IPS-18a (cell line): Measurements from ENCODE around the gene TM7SF2.
"Not testable (repeated sequence)": the region's sequence is repeated elsewhere in the genome, so short reads cannot be mapped to it uniquely, and the experiment has no call there.

Source experiments
- H3K27ac ChIP-seq: one replicate; pipeline ENCODE4 v1.5.1; 2013; ENCODE audit warnings: low read length
- H3K27me3 ChIP-seq: one replicate; pipeline ENCODE4 v1.6.1; 2013; ENCODE audit warnings: mild to moderate bottlenecking, low read length; ENCODE audit not compliant: control insufficient read depth, insufficient read depth
- H3K36me3 ChIP-seq: one replicate; pipeline ENCODE4 v1.6.1; 2013; ENCODE audit warnings: low read depth, low read length; ENCODE audit not compliant: control insufficient read depth
- H3K4me1 ChIP-seq: one replicate; pipeline ENCODE4 v1.6.1; 2013; ENCODE audit warnings: low read depth, low read length; ENCODE audit not compliant: control insufficient read depth
- H3K4me3 ChIP-seq: one replicate; pipeline ENCODE4 v1.5.1; 2013; ENCODE audit warnings: low read length
- H3K9ac ChIP-seq: one replicate; pipeline ENCODE4 v1.6.1; 2013; ENCODE audit warnings: mild to moderate bottlenecking, low read length, moderate library complexity
- H3K9me3 ChIP-seq: one replicate; pipeline ENCODE4 v1.6.1; 2013; ENCODE audit warnings: low read depth, low read length; ENCODE audit not compliant: control insufficient read depth

TM7SF2 gene

GRCh38 chr11:65117206-65118096 is 5.8 kb downstream of the TM7SF2 start, which contains the start of gene ZNHIT2:
Gene ZNHIT2, minus strand, starts transcription at chr11:65117701. Its CDS starts 48 bp downstream, at chr11:65117653.
- Histone ChIP-seq H3K9ac (peak within 1 kb of the TSS; percentile 86), H3K36me3 (peaks cover 24% of the 10 kb centered on the region), H3K27me3 (no peaks in the 10 kb centered on the region), H3K4me3 (peak within 1 kb of the TSS; percentile 84), H3K9me3 (no peaks in the 10 kb centered on the region), H3K4me1 (peaks cover 11% of the 10 kb centered on the region), H3K27ac (peak within 1 kb of the TSS; percentile 89)

- peaks cover 13% of the 10 kb centered on the region for H3K4me1 ChIP-seq
- no peak overlapping the region for H3K9ac ChIP-seq
- H3K27me3 ChIP-seq, result no peaks in the 10 kb centered on the region
- H3K4me3 ChIP-seq, result no peak overlapping the region
- H3K9me3 ChIP-seq, result no peaks in the 10 kb centered on the region
- H3K27ac ChIP-seq, result no peak overlapping the region
- peaks cover 24% of the 10 kb centered on the region for H3K36me3 ChIP-seq
These were observed 6.6 kb downstream of the TM7SF2 start for GRCh38 chr11:65118097-65118837.

- H3K4me1 ChIP-seq, H3K4me3 ChIP-seq, H3K9ac ChIP-seq, H3K9me3 ChIP-seq, H3K27me3 ChIP-seq, H3K27ac ChIP-seq: not testable (repeated sequence)
- peaks cover 24% of the 10 kb centered on the region for H3K36me3 ChIP-seq
These were observed 7.4 kb downstream of the TM7SF2 start for GRCh38 chr11:65118891-65119669.

GRCh38 chr11:65119670-65119995 is 8.0 kb downstream of the TM7SF2 start:
- H3K9ac ChIP-seq, result no peak overlapping the region
- H3K4me3 ChIP-seq, result no peak overlapping the region
- no peak overlapping the region for H3K27ac ChIP-seq
- no peaks in the 10 kb centered on the region for H3K9me3 ChIP-seq
- no peaks in the 10 kb centered on the region for H3K27me3 ChIP-seq
- H3K4me1 ChIP-seq, result peaks cover 9% of the 10 kb centered on the region
- peaks cover 27% of the 10 kb centered on the region for H3K36me3 ChIP-seq

GRCh38 chr11:65120831-65121230 is 9.2 kb downstream of the TM7SF2 start:
- peaks cover 38% of the 10 kb centered on the region for H3K36me3 ChIP-seq
- no peaks in the 10 kb centered on the region for H3K27me3 ChIP-seq
- H3K4me3 ChIP-seq, result peak overlapping the region; percentile 100
- no peak overlapping the region for H3K27ac ChIP-seq
- H3K4me1 ChIP-seq, result peaks cover 9% of the 10 kb centered on the region
- H3K9me3 ChIP-seq, result no peaks in the 10 kb centered on the region
- peak overlapping the region; percentile 97 for H3K9ac ChIP-seq

GRCh38 chr11:65121447-65121864 is 9.8 kb downstream of the TM7SF2 start:
- H3K9me3 ChIP-seq, result no peaks in the 10 kb centered on the region
- H3K27me3 ChIP-seq, result no peaks in the 10 kb centered on the region
- peak overlapping the region; percentile 97 for H3K9ac ChIP-seq
- H3K4me1 ChIP-seq, result peaks cover 8% of the 10 kb centered on the region
- H3K36me3 ChIP-seq, result peaks cover 45% of the 10 kb centered on the region
- peak overlapping the region; percentile 100 for H3K4me3 ChIP-seq
- H3K27ac ChIP-seq, result peak overlapping the region; percentile 80

GRCh38 chr11:65121865-65122696 is 10.4 kb downstream of the TM7SF2 start, which contains the start of the genes FAU and MRPL49:
Gene FAU, minus strand, starts transcription at chr11:65122134. Its CDS starts 321 bp downstream, at chr11:65121813.
Gene MRPL49, plus strand, starts transcription at chr11:65122321. Its CDS starts 26 bp downstream, at chr11:65122347.
- Histone ChIP-seq H3K4me3 (peak within 1 kb of the TSS; percentile 100), H3K27me3 (no peaks in the 10 kb centered on the region), H3K4me1 (peaks cover 6% of the 10 kb centered on the region), H3K27ac (peak within 1 kb of the TSS; percentile 94), H3K9ac (peak within 1 kb of the TSS; percentile 97), H3K9me3 (no peaks in the 10 kb centered on the region), H3K36me3 (peaks cover 51% of the 10 kb centered on the region)

- Histone ChIP-seq H3K36me3 (peaks cover 53% of the 10 kb centered on the region), H3K9me3 (no peaks in the 10 kb centered on the region), H3K9ac (no peak overlapping the region), H3K4me3 (no peak overlapping the region), H3K27ac (no peak overlapping the region), H3K27me3 (no peaks in the 10 kb centered on the region), H3K4me1 (peaks cover 6% of the 10 kb centered on the region)
These were observed 13.0 kb downstream of the TM7SF2 start for GRCh38 chr11:65124480-65125196.

- H3K9me3 ChIP-seq, result no peaks in the 10 kb centered on the region
- H3K27me3 ChIP-seq, result no peaks in the 10 kb centered on the region
- H3K36me3 ChIP-seq, result peaks cover 48% of the 10 kb centered on the region
- no peak overlapping the region for H3K4me3 ChIP-seq
- no peak overlapping the region for H3K9ac ChIP-seq
- peaks cover 6% of the 10 kb centered on the region for H3K4me1 ChIP-seq
- no peak overlapping the region for H3K27ac ChIP-seq
These were observed 13.8 kb downstream of the TM7SF2 start for GRCh38 chr11:65125197-65126056.
